ENCODE measurements around the gene SMAGP.
"Not testable (repeated sequence)": the region's sequence is repeated elsewhere in the genome, so short reads cannot be mapped to it uniquely, and the experiment has no call there.

The SMAGP gene

DNA sequence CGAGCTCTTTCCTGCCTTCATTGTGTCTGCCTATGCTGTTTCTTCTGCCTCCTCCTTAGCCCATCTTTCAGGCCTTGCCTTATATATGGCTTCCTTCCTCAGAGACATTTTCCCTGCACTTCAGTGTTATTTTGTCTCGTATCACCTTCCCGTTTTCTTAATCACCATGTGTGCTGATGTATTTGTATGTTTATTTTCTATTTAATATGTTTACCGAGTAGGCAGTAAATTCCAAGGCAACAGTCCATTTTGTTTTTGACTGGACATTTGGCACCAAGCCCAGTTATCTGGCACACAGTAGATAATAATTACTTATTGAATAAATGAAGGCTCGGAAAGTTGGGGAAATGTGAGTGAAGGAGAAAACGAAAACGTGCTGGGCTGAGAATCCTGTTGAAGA lies 47.8 kb downstream of the SMAGP start:
- no peak for DNase-seq

DNA sequence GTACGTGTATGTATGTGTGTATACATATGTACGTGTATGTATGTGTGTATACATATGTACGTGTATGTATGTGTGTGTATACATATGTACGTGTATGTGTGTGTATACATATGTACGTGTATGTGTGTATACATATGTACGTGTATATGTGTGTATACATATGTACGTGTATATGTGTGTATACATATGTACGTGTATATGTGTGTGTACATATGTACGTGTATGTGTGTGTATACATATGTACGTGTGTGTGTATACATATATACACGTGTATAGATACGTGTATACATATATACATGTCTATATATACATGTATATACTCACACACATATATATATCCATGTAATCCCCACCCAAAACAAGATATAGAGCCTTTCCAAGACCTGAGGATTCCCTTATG lies 50.4 kb downstream of the SMAGP start:
- DNase-seq, result not testable (repeated sequence)

DNA sequence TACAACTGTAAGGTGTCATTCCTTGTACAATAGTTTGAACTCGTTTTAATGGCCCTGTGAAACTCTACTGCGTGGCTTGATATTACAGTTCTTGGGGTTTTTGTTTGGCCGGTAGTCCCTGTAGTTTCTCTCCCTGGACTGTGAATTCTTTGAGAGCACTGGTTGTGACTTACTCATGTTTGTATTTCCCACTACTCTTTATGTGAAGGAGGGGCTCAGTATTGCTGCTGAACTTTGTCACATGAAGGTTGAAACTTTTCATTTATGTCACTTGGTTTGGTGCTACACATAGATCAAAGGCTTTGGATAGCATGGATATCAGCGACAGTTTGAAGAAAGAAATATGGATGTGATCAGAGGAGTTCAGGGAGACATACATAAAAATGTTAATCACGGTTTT lies 50.9 kb downstream of the SMAGP start:
- no peak for DNase-seq

DNA sequence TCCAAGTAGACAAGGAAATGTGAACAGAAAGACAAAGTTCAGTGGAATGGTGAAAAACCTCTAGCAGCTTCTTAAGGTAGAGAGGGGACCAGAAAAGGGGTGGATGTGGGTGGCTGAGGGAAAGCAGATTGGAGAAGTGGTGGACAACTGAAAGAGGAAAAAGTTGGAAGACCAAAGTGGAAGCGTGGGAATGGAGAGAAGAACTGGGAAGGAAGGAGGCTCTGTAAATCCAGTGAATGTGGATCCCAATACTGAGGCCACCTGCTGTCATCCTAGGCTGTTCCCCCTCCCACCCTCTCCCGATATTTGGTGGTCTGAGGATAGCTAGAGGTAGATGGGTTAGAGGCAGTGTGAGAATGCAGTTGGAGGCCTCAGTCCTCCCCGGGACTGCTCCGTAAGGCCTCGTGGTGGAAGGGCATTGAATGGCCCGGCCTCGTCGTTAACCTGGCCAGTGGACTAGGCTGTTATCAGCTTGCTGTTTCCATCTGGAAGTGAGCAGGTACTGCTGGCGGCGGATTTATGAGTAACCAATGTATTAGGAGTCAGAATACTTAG lies 51.5 kb downstream of the SMAGP start:
- no peak for DNase-seq

- peak; percentile 17 for DNase-seq
Observed at GRCh38 chr12:51217968-51218606, 52.1 kb downstream of the SMAGP start, which contains the start of gene POU6F1. Gene POU6F1, minus strand, starts transcription at chr12:51218062. Its CDS starts 11,226 bp downstream, at chr12:51206836.

GRCh38 chr12:51217133-51217967 lies 52.9 kb downstream of the SMAGP start:
- DNase-seq, result no peak

DNA sequence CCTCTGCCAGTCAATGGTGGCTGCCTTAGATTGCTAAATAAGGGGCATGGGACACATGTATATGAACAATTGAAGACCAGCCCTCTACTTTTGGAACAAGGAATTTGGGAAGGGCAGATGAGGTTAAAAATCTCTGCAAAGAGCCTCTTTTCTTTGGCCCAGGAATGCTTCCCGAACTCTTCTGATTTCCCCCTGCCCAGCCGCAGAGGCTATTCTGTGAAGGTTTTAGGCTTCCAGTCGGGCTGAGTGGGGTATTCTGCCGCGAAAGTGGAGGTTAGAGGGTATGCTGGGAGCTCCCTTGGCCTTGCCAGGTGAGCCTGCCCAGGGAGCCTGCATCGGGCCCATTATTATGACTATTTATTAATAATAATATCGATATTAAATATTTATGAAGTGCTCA lies 53.6 kb downstream of the SMAGP start:
- DNase-seq, result no peak

- DNase-seq, result no peak
Observed at GRCh38 chr12:51214895-51215294, 55.3 kb downstream of the SMAGP start.

DNA sequence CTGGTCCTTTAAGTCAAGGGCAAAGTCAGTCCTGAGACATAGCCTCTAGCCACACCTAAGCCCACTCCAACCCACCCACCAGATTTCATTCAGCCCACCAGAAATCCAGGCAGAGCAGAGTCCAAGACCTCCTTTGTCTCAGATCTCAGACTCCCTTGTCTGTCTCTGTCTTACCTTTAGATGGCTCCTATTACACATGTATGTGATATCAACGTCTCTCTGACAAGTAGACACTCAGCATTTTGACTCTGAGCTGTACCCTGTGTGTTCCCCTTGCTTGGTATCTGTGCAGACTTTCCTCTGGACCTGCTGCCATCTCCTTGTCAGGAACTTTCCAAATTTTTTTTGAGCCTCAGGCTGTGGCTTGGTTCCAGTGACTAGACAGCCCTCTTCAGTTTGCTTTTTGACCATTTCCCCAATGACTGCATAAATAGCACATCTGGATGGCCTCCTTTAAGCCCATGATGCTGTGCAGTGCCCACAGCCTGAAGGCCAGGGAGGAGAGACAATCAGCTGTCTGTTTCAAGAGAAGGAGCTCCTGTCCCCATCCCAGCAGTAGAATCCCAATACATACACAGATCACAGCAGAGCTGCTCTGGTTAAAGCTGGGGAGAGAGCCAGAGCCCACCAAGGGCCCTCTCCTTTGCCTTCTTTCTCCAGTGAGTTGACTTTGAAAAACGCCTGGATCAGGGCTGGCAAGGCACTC lies 59.4 kb downstream of the SMAGP start:
- no peak for DNase-seq

- DNase-seq, result no peak
Observed at GRCh38 chr12:51209259-51209658, 61.0 kb downstream of the SMAGP start.

GRCh38 chr12:51208016-51208660 lies 62.1 kb downstream of the SMAGP start:
- DNase-seq, result no peak

- DNase-seq, result no peak
Observed at GRCh38 chr12:51205350-51205749, 64.9 kb downstream of the SMAGP start.

GRCh38 chr12:51202718-51203117 lies 67.5 kb downstream of the SMAGP start:
- DNase-seq, result no peak

GRCh38 chr12:51200806-51201205 lies 69.4 kb downstream of the SMAGP start:
- DNase-seq, result no peak

DNA sequence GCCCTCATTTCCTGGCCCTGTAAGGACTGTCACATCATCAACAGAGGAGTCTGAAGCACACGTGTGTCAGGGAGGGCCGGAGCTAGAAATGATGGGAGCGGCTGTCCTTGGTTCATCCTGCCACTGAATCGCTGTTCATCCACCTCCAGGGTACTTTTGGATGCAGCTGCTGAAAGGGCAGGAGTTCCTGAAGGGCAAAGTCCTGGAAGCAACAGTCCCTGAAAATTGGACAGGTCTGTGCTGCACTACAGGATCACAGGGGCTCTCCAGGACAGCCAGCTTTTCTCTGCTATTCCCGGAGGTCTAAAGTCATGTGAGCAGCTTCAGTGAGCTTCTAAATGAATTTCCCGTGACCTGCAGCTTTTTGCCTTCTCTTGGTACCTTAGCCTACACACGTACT lies 70.1 kb downstream of the SMAGP start:
- DNase-seq, result no peak

GRCh38 chr12:51199366-51199945 lies 70.8 kb downstream of the SMAGP start:
- no peak for DNase-seq

GRCh38 chr12:51198568-51199365 lies 71.4 kb downstream of the SMAGP start:
- DNase-seq, result no peak

GRCh38 chr12:51197736-51198567 lies 72.3 kb downstream of the SMAGP start:
- no peak for DNase-seq

DNA sequence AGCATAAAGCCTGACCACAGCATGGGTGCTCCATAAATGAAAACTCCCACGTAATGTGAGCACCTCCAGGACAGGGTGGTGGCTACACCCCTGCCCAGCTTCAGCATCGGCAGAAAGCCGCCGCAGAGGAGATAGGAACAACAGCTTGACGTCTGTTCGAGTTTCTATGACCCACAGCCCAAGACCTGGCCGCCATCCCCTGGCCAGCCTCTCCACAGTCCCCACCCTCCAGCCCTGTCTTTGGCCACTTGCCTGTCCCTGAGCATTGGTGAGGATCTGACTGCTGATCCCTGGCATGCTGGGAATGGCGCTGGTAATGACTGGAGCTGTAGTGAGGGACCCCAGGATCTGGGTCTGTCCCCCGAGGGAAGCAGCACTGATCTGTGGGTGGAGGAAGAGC lies 73.7 kb downstream of the SMAGP start:
- no peak for DNase-seq

GRCh38 chr12:51195841-51196240 lies 74.4 kb downstream of the SMAGP start:
- DNase-seq, result no peak

Measured in DMS 273 treated with DMSO at 0.1 percent for 48 hours (cell line).